K562 (cell line): ENCODE measurements around the gene MARCKSL1. TPM values are rescaled to one million over a fixed set of nuclear protein-coding genes. Genes with fewer than 3 reads are reported as not detected.

ENCODE experiments used
- CHD1 ChIP-seq: fragments of 200-600 bp; sonication (generic); IDR thresholded peaks from one replicate; pipeline ENCODE4 v1.6.1; 2012; ENCODE audit warnings: mild to moderate bottlenecking, moderate library complexity, low read length, inconsistent platforms
- CREM ChIP-seq: IDR thresholded peaks from 2 replicates; pipeline ENCODE4 v1.6.1; 2014; ENCODE audit warnings: antibody characterized with exemption, low read depth
- DACH1 ChIP-seq: fragments of 450-650 bp; IDR thresholded peaks from 2 replicates; pipeline ENCODE4 v1.6.1; 2018; ENCODE audit not compliant: partially characterized antibody
- DIDO1 ChIP-seq: fragments of 450-650 bp; IDR thresholded peaks from 2 replicates; pipeline ENCODE4 v1.6.1; 2016; ENCODE audit warnings: low read depth, missing biosample characterization, missing genetic modification characterization
- DNMT1 ChIP-seq: fragments of 450-650 bp; IDR thresholded peaks from 2 replicates; pipeline ENCODE4 v1.6.1; 2016; ENCODE audit warnings: antibody characterized with exemption, mild to moderate bottlenecking
- ETS2 ChIP-seq: IDR thresholded peaks from 2 replicates; pipeline ENCODE4 v1.6.1; 2016; ENCODE audit warnings: borderline replicate concordance, missing genetic modification characterization, mild to moderate bottlenecking, moderate library complexity, missing compliant biosample characterization; ENCODE audit not compliant: poor library complexity, severe bottlenecking
- HMG20A ChIP-seq: fragments of 450-650 bp; formaldehyde crosslinking; conservative IDR thresholded peaks from 2 replicates; pipeline ENCODE4 v1.4.0; 2020; ENCODE audit warnings: mild to moderate bottlenecking, mixed read lengths
- HSF4 ChIP-seq: fragments of 250-450 bp; sonication (Bioruptor Pico); IDR thresholded peaks from 2 replicates; pipeline ENCODE4 v2.1.2; 2022; ENCODE audit warnings: mild to moderate bottlenecking, moderate library complexity, borderline replicate concordance
- MCM2 ChIP-seq: fragments of 450-650 bp; IDR thresholded peaks from 2 replicates; pipeline ENCODE4 v1.6.1; 2017; ENCODE audit warnings: low read depth, mild to moderate bottlenecking
- RAD21 ChIP-seq, 2 experiments: fragments of 250-450 bp in 1 of 2; fragments of 450-650 bp in 1 of 2; sonication (Bioruptor Pico) in 1 of 2; formaldehyde crosslinking in 1 of 2; IDR thresholded peaks in 1 of 2; conservative IDR thresholded peaks in 1 of 2; 2 replicates each; pipeline versions ENCODE4 v1.4.0 to v1.8.0; 2020 to 2022; ENCODE audit warnings: mild to moderate bottlenecking in 2 of 2, moderate library complexity in 1 of 2
- RBM15 ChIP-seq: fragments of 200-400 bp; formaldehyde crosslinking; IDR thresholded peaks from 2 replicates; pipeline ENCODE4 v1.6.1; 2018; ENCODE audit warnings: mild to moderate bottlenecking, low read length, moderate library complexity; ENCODE audit not compliant: insufficient read depth
- SMARCE1 ChIP-seq: fragments of 450-650 bp; IDR thresholded peaks from 2 replicates; pipeline ENCODE4 v1.7.1; 2016; ENCODE audit warnings: mild to moderate bottlenecking
- TAF1 ChIP-seq: IDR thresholded peaks from 2 replicates; pipeline ENCODE4 v1.6.1; 2011; ENCODE audit warnings: mild to moderate bottlenecking, low read length, moderate library complexity; ENCODE audit not compliant: insufficient read depth, control insufficient read depth, severe bottlenecking; ENCODE audit errors: extremely low read depth
- ZBTB7A ChIP-seq: IDR thresholded peaks from 2 replicates; pipeline ENCODE4 v1.6.1; 2011; ENCODE audit warnings: low read depth, mild to moderate bottlenecking, low read length, moderate library complexity, borderline replicate concordance; ENCODE audit not compliant: control insufficient read depth
- polyA plus RNA-seq, 8 experiments: library from polyadenylated mRNA; depleted of rRNA in 4 of 8; stranded (reverse) in 5 of 8; unstranded in 3 of 8; fragments of >200 nt; fragmentation: Nextera tagmentation in 2 of 8; fragmentation: Illumina TruSeq in 1 of 8; extraction: Ambion mirVana in 2 of 8; extraction: Trizol in 1 of 8; gene quantifications; 2 replicates each; pipeline versions ENCODE4 v1.2.1 to v1.2.3, GENCODE V29; 2011 to 2014; ENCODE audit warnings: inconsistent platforms in 1 of 8, missing spikeins in 1 of 8
- total RNA-seq, 7 experiments: library from RNA; depleted of rRNA in 6 of 7; stranded (reverse); fragments of >200 nt in 6 of 7; fragmentation: Illumina TruSeq in 2 of 7; extraction: Trizol in 2 of 7; gene quantifications; 2 replicates each; pipeline versions ENCODE4 v1.2.1 to v1.2.3, GENCODE V29; 2011 to 2021; ENCODE audit warnings: low replicate concordance in 1 of 7
- TF ChIP-seq, protein P1 (sequence below): sonication (generic); formaldehyde crosslinking; IDR thresholded peaks from 2 replicates; pipeline ENCODE4 v1.8.0; 2022; ENCODE audit warnings: mild to moderate bottlenecking, missing genetic modification reagents
- TF ChIP-seq, protein P2 (sequence below): fragments of 450-650 bp; IDR thresholded peaks from 2 replicates; pipeline ENCODE4 v1.6.1; 2016; ENCODE audit warnings: mild to moderate bottlenecking
- TF ChIP-seq, protein P3 (sequence below): fragments of 250-450 bp; sonication (Bioruptor Pico); IDR thresholded peaks from 2 replicates; pipeline ENCODE4 v1.4.0; 2020; ENCODE audit warnings: mild to moderate bottlenecking, moderate library complexity

The MARCKSL1 gene
- total and polyA plus RNA-seq, 9 of the 15 experiments (the other 6 are each of a cell fraction or from before 2014, with no cell fraction given), result 14.7 to 325 (median 155) TPM

DNA sequence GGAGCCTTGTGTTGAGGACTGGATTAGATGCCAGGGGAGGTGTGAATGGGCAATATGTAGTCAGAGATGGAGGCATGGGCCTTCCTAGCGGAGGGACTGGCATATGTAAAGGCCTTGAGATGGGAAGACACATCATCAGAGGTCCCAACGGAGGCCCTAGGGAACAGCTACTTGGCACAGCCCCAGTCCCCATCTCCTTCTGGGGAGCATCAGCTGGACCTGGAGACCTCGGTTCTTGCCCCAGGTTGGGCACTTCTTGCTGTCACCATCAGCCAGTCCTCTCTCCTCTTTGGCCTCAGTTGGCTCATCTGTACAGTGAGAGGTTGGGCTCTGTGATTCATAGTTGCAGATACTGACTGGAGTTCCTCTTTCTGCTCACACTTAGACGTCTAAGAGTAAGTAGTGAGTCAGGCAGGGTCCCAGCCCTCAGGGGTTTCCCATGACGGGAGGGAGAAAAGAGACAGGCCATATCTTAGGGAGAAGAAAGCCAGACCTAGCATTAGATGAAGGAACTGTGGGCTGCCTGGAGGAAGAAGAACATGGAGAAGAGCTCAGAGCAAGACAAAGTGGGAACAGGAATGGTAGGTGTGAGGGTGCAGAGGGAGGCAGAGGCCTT lies 3.4 kb upstream of the MARCKSL1 start (continued):
- TF ChIP-seq ZBTB7A (0 out of 2 replicates have a peak, but pooled peaks have one; percentile 44), SMARCE1 (peak; percentile 58; the same call in 1 of the 2 replicates), TAF1 (no peak), ETS2 (tag) (no peak), HSF4 (CRISPR knock-in tag) (no peak), DACH1 (no peak), DIDO1 (tag) (no peak), RAD21 (CRISPR knock-in tag; conservative IDR thresholded peaks at IDR 0.05 in 1 of 2, IDR thresholded peaks at IDR 0.05 in 1 of 2) (0 out of 4 replicates have a peak, but pooled peaks of 1 of the 2 experiments have one; percentile 4), CHD1 (no peak), MCM2 (no peak), DNMT1 (no peak), CREM (no peak), HMG20A (CRISPR knock-in tag) (no peak), RBM15 (no peak)
- TF ChIP-seq, protein P1, sequence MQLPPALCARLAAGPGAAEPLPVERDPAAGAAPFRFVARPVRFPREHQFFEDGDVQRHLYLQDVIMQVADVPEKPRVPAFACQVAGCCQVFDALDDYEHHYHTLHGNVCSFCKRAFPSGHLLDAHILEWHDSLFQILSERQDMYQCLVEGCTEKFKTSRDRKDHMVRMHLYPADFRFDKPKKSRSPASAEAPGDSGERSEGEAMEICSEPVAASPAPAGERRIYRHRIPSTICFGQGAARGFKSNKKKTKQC (CRISPR knock-in tag), result no peak
- TF ChIP-seq, protein P2, sequence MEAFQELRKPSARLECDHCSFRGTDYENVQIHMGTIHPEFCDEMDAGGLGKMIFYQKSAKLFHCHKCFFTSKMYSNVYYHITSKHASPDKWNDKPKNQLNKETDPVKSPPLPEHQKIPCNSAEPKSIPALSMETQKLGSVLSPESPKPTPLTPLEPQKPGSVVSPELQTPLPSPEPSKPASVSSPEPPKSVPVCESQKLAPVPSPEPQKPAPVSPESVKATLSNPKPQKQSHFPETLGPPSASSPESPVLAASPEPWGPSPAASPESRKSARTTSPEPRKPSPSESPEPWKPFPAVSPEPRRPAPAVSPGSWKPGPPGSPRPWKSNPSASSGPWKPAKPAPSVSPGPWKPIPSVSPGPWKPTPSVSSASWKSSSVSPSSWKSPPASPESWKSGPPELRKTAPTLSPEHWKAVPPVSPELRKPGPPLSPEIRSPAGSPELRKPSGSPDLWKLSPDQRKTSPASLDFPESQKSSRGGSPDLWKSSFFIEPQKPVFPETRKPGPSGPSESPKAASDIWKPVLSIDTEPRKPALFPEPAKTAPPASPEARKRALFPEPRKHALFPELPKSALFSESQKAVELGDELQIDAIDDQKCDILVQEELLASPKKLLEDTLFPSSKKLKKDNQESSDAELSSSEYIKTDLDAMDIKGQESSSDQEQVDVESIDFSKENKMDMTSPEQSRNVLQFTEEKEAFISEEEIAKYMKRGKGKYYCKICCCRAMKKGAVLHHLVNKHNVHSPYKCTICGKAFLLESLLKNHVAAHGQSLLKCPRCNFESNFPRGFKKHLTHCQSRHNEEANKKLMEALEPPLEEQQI, result no peak
- TF ChIP-seq, protein P3, sequence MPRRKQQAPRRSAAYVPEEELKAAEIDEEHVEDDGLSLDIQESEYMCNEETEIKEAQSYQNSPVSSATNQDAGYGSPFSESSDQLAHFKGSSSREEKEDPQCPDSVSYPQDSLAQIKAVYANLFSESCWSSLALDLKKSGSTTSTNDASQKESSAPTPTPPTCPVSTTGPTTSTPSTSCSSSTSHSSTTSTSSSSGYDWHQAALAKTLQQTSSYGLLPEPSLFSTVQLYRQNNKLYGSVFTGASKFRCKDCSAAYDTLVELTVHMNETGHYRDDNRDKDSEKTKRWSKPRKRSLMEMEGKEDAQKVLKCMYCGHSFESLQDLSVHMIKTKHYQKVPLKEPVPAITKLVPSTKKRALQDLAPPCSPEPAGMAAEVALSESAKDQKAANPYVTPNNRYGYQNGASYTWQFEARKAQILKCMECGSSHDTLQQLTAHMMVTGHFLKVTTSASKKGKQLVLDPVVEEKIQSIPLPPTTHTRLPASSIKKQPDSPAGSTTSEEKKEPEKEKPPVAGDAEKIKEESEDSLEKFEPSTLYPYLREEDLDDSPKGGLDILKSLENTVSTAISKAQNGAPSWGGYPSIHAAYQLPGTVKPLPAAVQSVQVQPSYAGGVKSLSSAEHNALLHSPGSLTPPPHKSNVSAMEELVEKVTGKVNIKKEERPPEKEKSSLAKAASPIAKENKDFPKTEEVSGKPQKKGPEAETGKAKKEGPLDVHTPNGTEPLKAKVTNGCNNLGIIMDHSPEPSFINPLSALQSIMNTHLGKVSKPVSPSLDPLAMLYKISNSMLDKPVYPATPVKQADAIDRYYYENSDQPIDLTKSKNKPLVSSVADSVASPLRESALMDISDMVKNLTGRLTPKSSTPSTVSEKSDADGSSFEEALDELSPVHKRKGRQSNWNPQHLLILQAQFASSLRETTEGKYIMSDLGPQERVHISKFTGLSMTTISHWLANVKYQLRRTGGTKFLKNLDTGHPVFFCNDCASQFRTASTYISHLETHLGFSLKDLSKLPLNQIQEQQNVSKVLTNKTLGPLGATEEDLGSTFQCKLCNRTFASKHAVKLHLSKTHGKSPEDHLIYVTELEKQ (CRISPR knock-in tag), result no peak
